OCI-LY7 (cell line): ENCODE measurements around the gene F2. TPM values are rescaled to one million over a fixed set of nuclear protein-coding genes. Genes with fewer than 3 reads are reported as not detected.

Experiments
- BruUV-seq: library from RNA; stranded (reverse); fragments of 400-500 nt; replicated peaks from 2 replicates; lab custom pipeline; 2021; lab: Mats Ljungman, UMichigan
- CTCF ChIA-PET: fragments of 300-600 bp; sonication (Branson Sonifier 250); formaldehyde crosslinking; loops from one replicate; lab custom pipeline; 2022; ENCODE audit warnings: antibody characterized with exemption; ENCODE audit not compliant: unreplicated experiment; lab: Charles Lee
- POLR2A ChIA-PET: fragments of 300-600 bp; sonication (Branson Sonifier 250); formaldehyde crosslinking; loops from one replicate; lab custom pipeline; 2022; ENCODE audit warnings: antibody characterized with exemption; lab: Charles Lee
- DNase-seq: peaks from one replicate; pipeline ENCODE4 v3.0.0-alpha.2; 2015; ENCODE audit warnings: low spot score
- H2AFZ ChIP-seq: fragments of 200-600 bp; sonication (generic), shearing (Covaris generic); 2 replicates; pipeline ENCODE4 v1.6.1; 2014; ENCODE audit warnings: mild to moderate bottlenecking, antibody characterized with exemption, low read length, moderate library complexity
- H3K27ac ChIP-seq: fragments of 200-600 bp; sonication (generic); 2 replicates; pipeline ENCODE4 v1.5.1; 2014; ENCODE audit warnings: mixed run types, low read depth, mild to moderate bottlenecking, moderate library complexity, low read length, inconsistent platforms; ENCODE audit not compliant: poor library complexity, severe bottlenecking
- H3K36me3 ChIP-seq: fragments of 200-600 bp; sonication (generic); 2 replicates; pipeline ENCODE4 v1.6.1; 2014; ENCODE audit warnings: mild to moderate bottlenecking, antibody characterized with exemption, low read length, moderate library complexity, mixed read lengths; ENCODE audit not compliant: insufficient read depth
- H3K4me1 ChIP-seq: fragments of 200-600 bp; sonication (generic); 2 replicates; pipeline ENCODE4 v1.5.1; 2014; ENCODE audit warnings: mild to moderate bottlenecking, low read length; ENCODE audit not compliant: insufficient read depth, poor library complexity, severe bottlenecking
- H3K4me2 ChIP-seq: fragments of 200-600 bp; sonication (generic); 2 replicates; pipeline ENCODE4 v1.6.1; 2014; ENCODE audit warnings: mild to moderate bottlenecking, low read length
- H3K4me3 ChIP-seq: fragments of 200-600 bp; sonication (generic); 2 replicates; pipeline ENCODE4 v1.5.1; 2014; ENCODE audit warnings: mild to moderate bottlenecking, low read depth, low read length; ENCODE audit not compliant: poor library complexity, severe bottlenecking
- H3K79me2 ChIP-seq: fragments of 200-600 bp; sonication (generic); 2 replicates; pipeline ENCODE4 v1.6.1; 2016; ENCODE audit warnings: low read depth, mild to moderate bottlenecking, low read length, moderate library complexity, mixed read lengths; ENCODE audit not compliant: insufficient read depth
- H3K9me2 ChIP-seq: fragments of 200-600 bp; sonication (generic); 2 replicates; pipeline ENCODE4 v1.6.1; 2016; ENCODE audit warnings: mild to moderate bottlenecking, low read length, mixed read lengths; ENCODE audit not compliant: insufficient read depth
- H3K9me3 ChIP-seq: fragments of 200-600 bp; sonication (generic); 2 replicates; pipeline ENCODE4 v1.6.1; 2014; ENCODE audit warnings: mild to moderate bottlenecking, mixed run types, low read length, mixed read lengths
- H4K20me1 ChIP-seq: fragments of 200-600 bp; sonication (generic); 2 replicates; pipeline ENCODE4 v1.6.1; 2014; ENCODE audit warnings: mild to moderate bottlenecking, antibody characterized with exemption, low read length, moderate library complexity, mixed read lengths; ENCODE audit not compliant: insufficient read depth
- CTCF ChIP-seq: fragments of 200-600 bp; sonication (generic); conservative IDR thresholded peaks from 2 replicates; pipeline ENCODE4 v1.5.1; 2014; ENCODE audit warnings: mild to moderate bottlenecking, antibody characterized with exemption, low read length, moderate library complexity, mixed read lengths
- EZH2phosphoT487 ChIP-seq: fragments of 200-600 bp; sonication (generic); IDR thresholded peaks from 2 replicates; pipeline ENCODE4 v1.6.1; 2018; ENCODE audit warnings: low read depth, borderline replicate concordance, mild to moderate bottlenecking, mixed run types, antibody characterized with exemption, low read length, moderate library complexity, mixed read lengths
- intact Hi-C: fragments of 100-400 bp; cut with micrococcal nuclease; formaldehyde crosslinking; loops from one replicate; pipeline ENCODE4 v1.10.0; 2022; ENCODE audit not compliant: unreplicated experiment
- total RNA-seq, 2 experiments: library from RNA; depleted of rRNA in 1 of 2; stranded (reverse); fragments of >200 nt in 1 of 2; shearing (Covaris generic) in 1 of 2; gene quantifications; 2 replicates each; pipeline ENCODE4 v1.2.3, GENCODE V29; 2014 to 2022

F2 gene
- total RNA-seq, 2 experiments from 2014 or later, result 0.48 TPM; not detected in 1

GRCh38 chr11:46679241-46680163 lies 39.5 kb upstream of the F2 start:
- H3K4me3 ChIP-seq, result no peak overlapping the region
- H3K36me3 ChIP-seq, result peaks cover 27% of the 10 kb centered on the region; the same call in 1 of the 2 replicates
- no peak overlapping the region for H3K27ac ChIP-seq
- TF ChIP-seq CTCF (no peak), EZH2phosphoT487 (no peak)
- no peak overlapping the region for H2AFZ ChIP-seq
- ChIA-PET POLR2A (no interaction called here), CTCF (no interaction called here)
- no TSS peak for BruUV-seq
- peaks cover 13% of the 10 kb centered on the region for H3K4me1 ChIP-seq
- no peak for DNase-seq
- H3K4me2 ChIP-seq, result no peak overlapping the region
- H3K9me3 ChIP-seq, result no peaks in the 10 kb centered on the region
- intact Hi-C loops, result no loop called here
- H3K9me2 ChIP-seq, result no peaks in the 10 kb centered on the region
- no peaks in the 10 kb centered on the region for H4K20me1 ChIP-seq
- no peaks in the 10 kb centered on the region for H3K79me2 ChIP-seq

GRCh38 chr11:46680164-46680760 lies 38.8 kb upstream of the F2 start:
- Histone ChIP-seq H3K4me1 (peaks cover 6% of the 10 kb centered on the region), H3K4me2 (no peak overlapping the region), H2AFZ (no peak overlapping the region), H3K36me3 (peaks cover 27% of the 10 kb centered on the region; the same call in 1 of the 2 replicates), H4K20me1 (no peaks in the 10 kb centered on the region), H3K9me3 (no peaks in the 10 kb centered on the region), H3K79me2 (no peaks in the 10 kb centered on the region), H3K4me3 (no peak overlapping the region), H3K27ac (no peak overlapping the region), H3K9me2 (no peaks in the 10 kb centered on the region)
- DNase-seq, result no peak
- ChIA-PET CTCF (no interaction called here), POLR2A (no interaction called here)
- TF ChIP-seq CTCF, result no peak
- no peak for TF ChIP-seq EZH2phosphoT487
- no TSS peak for BruUV-seq
- intact Hi-C loops, result no loop called here
